NK-92 (cell line): ENCODE results near the gene NPHP4.
"Not testable (repeated sequence)": the region's sequence is repeated elsewhere in the genome, so short reads cannot be mapped to it uniquely, and the experiment has no call there.

Experiments used
- DNase-seq: peaks from one replicate; lab custom pipeline; 2025; ENCODE audit not compliant: unreplicated experiment; lab: John Stamatoyannopoulos, UW

The NPHP4 gene

GRCh38 chr1:5898266-5898665 is 94.0 kb downstream of the NPHP4 start:
- DNase-seq: no peak

- DNase-seq: no peak
These were observed 95.2 kb downstream of the NPHP4 start for GRCh38 chr1:5896706-5897660.

- DNase-seq: no peak
These were observed 96.5 kb downstream of the NPHP4 start for GRCh38 chr1:5895446-5896406.

GRCh38 chr1:5893699-5894278 is 98.4 kb downstream of the NPHP4 start:
- not testable (repeated sequence) for DNase-seq

GRCh38 chr1:5892329-5892728 is 99.9 kb downstream of the NPHP4 start:
- no peak for DNase-seq

- no peak for DNase-seq
These were observed 100.5 kb downstream of the NPHP4 start for GRCh38 chr1:5891736-5892135.

GRCh38 chr1:5891137-5891536 is 101.1 kb downstream of the NPHP4 start:
- DNase-seq: no peak

GRCh38 chr1:5890346-5891106 is 101.7 kb downstream of the NPHP4 start:
- DNase-seq: no peak

GRCh38 chr1:5889901-5890300 is 102.3 kb downstream of the NPHP4 start:
- DNase-seq: no peak

GRCh38 chr1:5889462-5889861 is 102.8 kb downstream of the NPHP4 start:
- no peak for DNase-seq

- no peak for DNase-seq
These were observed 103.5 kb downstream of the NPHP4 start for GRCh38 chr1:5888606-5889211.

GRCh38 chr1:5887971-5888361 is 104.3 kb downstream of the NPHP4 start:
- no peak for DNase-seq

- no peak for DNase-seq
These were observed 104.8 kb downstream of the NPHP4 start for GRCh38 chr1:5887349-5887970.

- no peak for DNase-seq
These were observed 105.5 kb downstream of the NPHP4 start for GRCh38 chr1:5886541-5887348.

- no peak for DNase-seq
These were observed 106.1 kb downstream of the NPHP4 start for GRCh38 chr1:5886140-5886483.

- DNase-seq: no peak
These were observed 106.6 kb downstream of the NPHP4 start for GRCh38 chr1:5885471-5886139.

GRCh38 chr1:5884110-5884509 is 108.1 kb downstream of the NPHP4 start:
- DNase-seq: no peak
